Stimulated activated CD8-positive, alpha-beta memory T cell treated with anti-CD3 and anti-CD28 coated beads, Interleukin-12 subunit alpha, Interleukin-12 subunit beta, amount 100 ng/mL, for 4 hours (primary cell): ENCODE results near the gene HERC4.
"Not testable (repeated sequence)": the region's sequence is repeated elsewhere in the genome, so short reads cannot be mapped to it uniquely, and the experiment has no call there.

Experiments used
- DNase-seq: peaks from one replicate; pipeline ENCODE4 v3.0.0-alpha.2; 2020; ENCODE audit warnings: low read depth

The HERC4 gene

DNA sequence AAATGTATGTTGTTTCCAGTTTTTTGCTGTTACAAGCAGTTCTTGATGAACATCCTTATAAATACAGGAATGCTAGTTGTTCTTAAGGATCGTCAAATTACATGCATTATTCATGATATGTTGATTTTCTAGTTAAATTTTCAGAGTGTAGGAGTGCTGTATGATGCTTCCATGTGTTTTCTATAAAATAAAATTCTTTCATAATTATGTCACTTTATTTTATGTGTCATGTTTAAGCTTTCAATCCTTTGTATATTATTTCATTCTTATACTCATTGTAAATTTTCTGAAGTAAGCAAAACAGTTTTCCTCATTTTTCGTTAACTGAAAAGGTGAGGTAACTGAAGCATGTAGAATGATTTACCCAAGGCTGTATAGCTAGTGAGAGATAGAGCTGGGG is 17.4 kb upstream of the HERC4 start:
- DNase-seq = no peak

DNA sequence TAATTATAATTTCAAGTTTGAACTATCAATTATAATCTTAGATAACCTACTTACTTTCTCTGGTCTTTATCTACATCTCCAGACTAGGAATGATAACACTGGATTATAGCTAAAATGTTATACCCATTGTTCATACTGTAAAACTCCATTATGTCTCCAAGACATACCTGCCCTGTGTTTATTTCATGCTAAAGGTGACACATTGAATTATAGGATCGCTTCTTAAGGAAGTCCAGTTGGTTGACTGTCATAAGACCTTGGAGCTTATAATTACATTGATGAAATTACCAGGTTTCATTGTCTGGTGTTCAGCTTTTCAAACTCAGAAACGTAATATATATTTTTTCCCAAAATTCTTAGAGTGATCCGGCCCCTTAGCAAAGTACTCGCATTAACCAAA is 15.5 kb upstream of the HERC4 start:
- no peak for DNase-seq

DNA sequence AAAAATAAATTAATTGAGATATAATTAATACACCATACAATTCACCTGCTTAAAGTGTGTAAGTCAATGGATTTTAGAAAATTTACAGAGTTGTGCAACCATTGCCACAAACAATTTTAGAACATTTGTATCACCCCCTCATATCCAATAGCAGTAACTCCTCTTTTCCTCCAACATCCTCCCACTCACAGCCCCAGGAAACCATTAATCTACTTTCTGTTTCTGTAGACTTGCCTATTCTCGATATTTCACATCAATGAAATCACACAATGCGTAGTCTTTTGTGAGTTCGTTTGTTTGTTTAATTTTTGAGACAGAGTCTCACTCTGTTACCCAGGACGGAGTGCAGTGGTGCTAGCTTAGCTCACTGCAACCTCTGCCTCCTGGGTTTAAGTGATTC is 13.7 kb upstream of the HERC4 start:
- no peak for DNase-seq

DNA sequence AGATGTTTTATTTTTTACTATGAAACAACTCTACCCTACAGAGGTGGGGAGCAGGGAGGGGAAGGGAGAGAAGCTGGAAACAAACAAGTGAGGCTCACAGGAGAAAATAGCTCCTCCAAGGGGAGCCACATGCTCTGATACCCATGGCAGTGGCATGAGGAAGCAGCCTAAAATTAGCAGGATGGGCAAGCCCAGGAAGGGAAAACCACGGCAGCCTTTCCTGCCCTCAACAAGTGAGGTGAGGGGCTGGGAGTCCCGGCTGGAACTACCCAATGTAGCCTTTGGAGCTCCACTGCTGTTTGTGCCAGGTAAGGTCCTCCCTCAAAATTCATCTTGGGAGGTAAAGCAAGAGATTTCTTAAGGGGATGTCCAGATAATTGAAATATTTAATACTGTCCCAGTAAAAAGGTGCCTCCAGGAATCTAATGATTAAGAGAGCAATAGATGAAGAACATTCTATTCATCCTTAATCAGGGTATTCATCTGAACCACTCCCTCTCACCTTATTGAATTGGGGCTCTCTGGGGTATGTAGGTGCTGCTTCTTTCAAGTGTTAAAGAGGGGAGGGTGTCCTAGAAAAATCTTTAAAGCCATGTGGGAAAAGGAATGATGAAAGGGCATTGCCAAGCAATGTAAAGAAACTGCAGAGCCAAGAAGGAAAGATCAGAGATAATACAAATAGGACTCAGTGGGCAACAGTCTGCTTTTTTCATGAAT is 12.8 kb upstream of the HERC4 start:
- no peak for DNase-seq

DNA sequence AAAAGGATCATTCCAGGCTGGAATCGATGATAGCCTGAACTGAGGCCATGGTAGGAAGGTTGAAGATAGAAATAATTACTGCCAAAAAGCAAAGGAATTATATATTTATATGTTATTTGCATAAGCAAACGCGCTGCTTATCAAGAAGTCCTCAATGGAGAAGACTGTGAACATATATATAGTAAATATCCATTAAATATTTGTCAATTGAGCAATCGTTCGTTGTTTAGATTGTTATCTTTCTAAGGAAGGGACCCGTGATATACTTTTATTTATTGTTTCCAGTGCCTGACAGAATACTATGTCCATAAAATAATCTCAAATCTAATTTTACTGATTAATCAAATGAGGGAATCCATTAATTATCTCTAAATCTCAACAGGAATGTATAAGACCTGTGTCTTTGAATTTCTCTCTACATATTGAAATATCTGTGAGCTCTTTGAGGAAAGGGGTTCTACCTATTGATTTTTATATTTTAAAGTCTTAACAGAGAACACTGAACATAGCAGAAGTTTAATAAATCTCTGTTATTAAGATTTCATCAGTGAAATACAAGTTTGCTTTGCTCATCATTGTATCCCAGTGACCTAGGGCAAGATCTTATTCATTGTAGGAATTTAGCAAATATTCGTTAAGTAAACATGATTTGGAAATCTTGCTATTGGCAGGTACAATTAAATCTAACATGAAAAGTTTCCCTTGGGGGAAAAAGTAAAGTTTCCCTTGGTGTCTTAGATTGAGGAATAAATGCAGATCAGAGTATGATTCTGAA is 12.0 kb upstream of the HERC4 start:
- no peak for DNase-seq

DNA sequence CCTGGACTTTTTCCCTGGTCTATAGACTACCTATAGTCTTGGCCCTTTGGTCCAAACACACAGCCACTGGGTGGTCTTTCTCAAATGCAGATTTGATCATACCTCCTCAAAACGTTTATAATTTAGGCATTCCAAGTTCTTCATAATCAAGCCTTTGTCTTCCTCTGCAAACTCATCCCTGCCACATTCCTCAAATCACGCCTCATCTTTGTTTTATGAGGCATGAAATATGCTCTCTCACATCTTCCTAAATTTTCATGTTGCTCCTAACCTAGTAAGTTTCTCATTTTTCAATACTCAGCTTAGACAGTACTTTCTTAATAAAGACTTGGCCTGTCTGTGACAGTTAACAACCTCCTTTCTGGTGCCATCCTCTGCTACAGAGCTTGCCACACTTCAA is 10.9 kb upstream of the HERC4 start:
- no peak for DNase-seq

DNA sequence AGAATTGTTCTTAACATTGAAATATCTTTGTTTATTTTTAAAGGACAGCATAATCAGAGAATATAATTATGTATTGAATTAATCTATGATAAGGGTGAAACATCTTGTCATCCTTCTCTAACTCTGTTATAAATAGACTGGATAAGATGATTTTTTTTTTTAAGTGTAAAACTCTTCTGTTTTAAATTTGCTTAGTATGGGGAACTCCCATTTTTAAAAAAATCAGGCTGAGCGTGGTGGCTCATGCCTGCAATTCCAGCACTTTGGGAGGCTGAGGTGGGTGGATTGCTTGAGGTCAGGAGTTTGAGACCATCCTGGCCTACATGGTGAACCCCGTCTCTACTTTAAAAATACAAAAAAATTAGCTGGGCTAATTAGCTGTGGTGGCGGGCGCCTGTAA is 9.4 kb upstream of the HERC4 start:
- DNase-seq = no peak

DNA sequence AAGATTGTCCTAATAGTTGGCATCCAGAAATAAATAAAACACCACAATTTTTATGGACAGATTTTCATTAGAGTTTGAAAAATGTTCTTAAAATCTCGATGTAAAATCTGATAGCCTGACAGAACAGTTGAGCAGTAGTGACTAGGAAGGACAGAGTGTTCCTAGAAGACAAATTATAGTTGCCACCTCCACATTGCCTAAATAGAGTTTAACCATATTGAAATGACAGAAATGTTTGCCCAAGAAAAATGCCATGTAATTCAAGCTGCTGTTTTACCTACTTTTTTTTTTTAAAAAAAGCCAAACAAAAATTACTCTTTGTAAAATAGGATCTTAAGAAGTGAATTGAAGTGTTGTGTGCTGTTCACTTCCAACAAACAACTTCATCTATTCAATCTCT is 8.9 kb upstream of the HERC4 start:
- DNase-seq = no peak

DNA sequence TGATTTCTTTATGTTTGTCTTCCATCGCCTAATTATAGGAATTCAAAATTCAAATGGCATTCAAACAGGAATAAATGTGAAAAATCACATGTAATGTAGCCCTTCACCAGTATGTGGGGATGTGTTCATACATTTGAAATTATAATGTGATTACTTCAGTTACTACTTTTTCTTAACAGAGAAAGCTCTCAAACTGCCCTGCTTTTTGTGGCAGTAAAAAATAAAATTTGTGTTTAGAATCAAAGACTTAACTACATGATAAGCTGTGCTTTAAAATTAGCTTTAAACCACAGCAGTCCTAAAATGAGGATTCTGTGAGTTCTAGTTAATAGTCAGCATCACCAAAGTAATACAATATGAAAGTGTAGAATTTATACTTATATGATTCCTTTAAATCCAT is 7.8 kb upstream of the HERC4 start:
- no peak for DNase-seq

DNA sequence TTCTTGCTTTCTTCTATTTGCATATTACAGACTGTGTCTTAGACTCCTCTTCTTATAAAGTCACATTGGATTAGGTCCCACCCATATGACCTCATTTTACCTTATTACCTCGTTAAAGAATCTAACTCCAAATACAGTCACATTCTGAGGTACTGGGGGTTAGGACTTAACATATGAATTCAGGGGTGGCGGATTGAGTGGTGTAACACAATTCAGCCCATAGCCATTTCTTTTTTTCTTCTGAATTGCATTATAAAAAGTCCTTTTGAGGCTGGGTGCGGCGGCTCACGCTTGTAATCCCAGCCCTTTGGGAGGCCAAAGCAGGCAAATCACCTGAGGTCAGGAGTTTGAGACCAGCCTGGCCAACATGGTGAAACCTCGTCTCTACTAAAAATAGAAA is 6.8 kb upstream of the HERC4 start:
- DNase-seq = no peak

DNA sequence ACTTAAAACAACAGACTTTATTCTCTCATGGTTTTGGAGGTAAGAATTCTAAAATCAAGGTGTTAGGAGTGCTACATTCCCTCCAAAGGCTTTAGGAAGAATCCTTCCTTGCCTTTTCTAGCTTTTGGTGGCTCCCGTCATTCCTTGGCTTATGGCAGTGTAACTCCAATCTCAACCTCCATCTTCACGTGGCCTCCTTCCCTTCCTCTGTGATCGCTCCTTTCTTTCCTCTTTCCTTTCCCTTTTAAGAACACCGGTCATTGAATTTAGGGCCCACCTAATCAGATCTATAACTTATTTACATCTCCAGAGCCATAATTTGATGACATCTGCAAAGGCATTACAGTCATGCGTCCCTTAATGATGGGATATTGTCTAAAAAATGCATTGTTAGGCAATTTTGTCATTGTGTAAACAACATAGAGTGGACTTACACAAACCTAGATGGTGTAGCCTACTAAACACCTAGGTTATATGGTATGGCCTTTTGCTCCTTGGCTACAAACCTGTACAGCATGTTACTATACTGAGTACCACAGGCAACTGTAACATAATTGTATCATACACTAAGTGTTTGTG is 5.9 kb upstream of the HERC4 start:
- no peak for DNase-seq

DNA sequence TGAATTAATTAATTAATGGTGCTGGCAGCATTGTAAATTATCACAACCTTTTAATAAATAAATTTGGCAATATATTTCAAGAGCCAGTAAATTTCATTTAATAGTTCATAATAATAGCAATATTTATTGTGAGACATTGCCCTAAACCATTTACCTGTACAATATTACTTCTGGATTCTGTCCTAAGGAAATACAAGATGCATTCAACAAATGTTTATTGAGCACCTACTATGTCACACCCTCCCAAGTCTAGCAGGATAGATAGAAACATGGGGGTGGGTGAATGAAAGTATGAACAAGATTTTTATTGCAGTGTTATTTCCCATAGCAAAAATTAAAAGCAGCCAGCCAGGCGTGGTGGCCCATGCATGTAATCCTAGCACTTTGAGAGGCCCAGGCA is 4.4 kb upstream of the HERC4 start:
- no peak for DNase-seq

DNA sequence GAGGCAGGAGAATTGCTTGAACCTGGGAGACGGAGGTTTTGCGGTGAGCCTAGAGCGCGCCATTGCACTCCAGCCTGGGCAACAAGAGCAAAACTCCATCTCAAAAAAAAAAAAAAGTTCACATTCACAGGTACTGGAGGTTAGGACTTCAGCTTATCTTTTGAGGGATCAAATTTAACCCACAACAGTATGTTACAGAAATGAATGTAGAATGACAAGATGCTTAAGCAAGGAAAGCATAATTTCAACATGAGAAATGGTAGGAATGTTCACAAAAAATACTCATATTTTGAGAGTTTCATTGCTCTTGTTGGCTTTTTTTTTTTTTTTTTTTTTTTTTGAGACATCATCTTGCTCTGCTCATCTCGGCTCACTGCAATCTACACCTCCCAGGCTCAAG is 1.9 kb upstream of the HERC4 start:
- no peak for DNase-seq

DNA sequence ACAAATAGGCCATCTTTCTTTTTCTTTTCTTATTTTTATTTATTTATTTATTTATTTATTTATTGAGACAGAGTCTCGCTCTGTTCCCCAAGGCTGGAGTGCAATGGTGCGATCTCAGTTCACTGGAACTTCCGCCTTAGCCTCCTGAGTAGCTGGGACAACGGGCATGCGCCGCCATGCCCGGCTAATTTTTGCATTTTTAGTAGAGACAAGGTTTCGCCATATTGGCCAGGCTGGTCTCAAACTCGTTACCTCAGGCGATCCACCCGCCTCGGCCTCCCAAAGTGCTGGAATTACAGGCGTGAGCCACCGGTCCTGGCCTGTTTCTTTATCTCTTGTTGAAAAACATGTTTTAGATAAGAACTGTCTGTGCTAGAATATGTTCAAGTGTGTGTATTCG is 998 bp upstream of the HERC4 start:
- DNase-seq = not testable (repeated sequence)

DNA sequence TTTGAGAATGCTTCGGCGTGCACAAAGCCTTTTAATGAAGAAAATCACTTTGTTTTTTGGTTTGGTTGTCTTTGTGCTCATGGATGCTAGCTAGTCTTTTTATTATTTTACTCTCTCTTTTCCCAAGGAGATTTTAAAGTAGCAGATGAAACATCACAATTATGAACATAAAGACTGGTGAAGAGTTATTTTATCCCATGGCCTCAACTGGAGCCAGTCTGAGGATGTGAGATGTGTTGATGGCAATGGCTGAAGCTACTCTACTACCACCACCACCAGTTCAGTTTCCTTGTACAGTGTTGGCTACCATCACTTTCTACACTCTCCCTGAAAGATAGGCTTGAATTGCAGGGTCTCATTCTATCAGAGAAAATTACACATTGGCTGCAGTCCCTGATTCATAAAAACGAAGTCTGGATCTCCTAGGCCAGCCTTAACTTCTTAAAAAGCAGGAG is 494 bp upstream of the HERC4 start:
- no peak for DNase-seq

DNA sequence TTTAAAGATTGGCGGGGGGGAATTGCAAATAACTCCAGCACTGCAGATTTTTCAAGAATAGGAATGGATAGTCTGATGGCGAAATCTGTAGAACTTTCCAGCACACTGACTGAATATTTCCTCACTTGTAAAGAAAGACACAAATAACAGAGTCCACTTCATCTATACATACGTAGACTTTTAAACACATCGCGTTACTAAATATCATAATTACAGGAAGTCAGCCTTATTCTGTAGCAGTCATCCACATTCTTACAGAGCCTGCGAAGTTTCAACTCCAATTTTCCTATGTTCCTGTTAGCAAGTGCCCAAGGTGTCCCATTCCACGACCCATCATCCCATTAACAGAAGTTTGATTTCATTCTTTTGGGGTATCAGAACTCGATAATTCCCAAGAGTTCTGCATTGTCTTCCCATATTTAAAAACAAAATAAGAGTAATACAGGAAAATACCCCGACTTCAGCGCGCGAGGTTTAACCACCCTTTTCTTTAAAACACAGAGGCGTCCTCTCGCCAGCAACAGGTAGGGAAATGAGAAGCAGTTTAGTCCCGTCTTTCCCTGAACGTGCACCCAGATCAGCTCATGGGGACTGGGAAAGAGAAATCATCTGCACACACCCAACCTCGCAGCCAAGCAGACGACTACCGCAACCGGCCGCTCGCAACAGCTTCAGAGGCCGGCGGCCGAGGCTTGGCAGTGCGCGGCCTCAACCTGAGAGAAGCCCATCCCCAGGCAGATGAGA is 880 bp downstream of the HERC4 start:
- no peak for DNase-seq

DNA sequence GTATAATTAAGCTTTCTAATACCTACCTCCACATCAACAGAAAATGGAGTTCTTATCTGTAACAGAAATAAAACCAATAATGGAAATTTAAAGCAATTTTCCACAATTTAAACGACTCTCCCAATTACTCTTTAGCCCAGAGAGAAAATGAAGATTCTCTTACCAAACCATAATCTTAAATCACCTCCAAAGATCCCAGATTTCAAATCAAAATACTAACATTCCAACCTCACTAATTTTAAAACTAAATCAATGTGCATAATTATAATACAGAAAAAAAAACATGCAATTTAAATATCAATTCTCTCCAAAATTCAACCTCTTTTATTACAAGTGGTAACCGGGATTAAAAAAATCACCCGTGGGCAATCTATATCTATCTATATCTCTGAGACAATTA is 1.5 kb downstream of the HERC4 start:
- DNase-seq = no peak

DNA sequence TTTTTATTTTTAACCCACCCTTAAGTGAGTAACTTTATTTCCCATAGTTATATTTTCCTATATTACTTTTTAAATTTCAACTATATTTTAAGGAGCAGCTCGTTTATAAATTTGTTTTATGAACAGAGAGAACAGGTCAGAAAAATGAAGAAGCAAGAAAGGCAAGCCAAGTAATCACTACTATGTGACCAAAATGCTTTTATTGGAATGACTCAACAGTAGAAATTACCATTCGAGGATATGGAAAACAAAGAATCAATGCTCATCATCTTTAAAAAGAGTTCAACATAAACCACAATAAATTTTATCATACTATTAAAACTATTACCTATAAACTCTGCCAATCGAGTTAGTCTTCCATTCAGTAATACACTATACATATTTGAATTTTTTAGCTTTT is 7.6 kb downstream of the HERC4 start:
- DNase-seq = no peak

DNA sequence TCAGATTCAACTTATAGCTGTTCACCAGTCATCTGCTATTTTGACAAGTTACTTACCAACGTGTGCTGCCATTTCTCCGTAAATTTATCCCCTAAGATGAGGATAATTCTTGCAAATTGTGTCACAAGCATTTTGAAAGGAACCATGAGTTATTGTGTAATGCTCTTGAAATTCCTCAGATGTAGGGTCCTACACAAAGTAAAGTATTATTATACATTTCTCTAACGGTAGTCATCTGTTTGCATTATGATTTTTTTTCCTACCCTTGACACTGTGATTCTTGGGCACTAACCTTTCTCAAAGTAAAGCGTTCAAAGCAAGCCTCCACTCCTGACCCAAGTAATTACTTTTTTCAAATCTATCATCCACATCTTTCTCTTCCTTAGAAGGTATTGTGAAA is 8.1 kb downstream of the HERC4 start:
- DNase-seq = no peak

DNA sequence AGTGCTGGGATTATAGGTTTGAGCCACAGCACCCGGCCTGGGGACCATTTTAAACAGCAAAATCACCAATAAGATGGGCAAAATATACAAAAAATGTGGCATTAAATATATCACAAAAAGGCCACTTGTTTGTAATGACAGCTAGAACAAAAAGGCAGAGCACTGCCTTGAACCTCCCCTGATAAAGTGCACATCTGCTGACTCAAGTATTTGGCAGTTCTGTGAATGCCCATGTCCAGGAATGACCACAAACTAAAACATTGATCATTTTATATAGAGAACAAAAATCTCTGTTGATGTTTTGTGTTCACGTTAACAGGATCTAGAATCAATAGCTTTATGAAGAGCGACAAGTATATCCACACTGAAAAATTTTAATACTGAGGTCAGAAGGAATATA is 21.5 kb downstream of the HERC4 start:
- no peak for DNase-seq

DNA sequence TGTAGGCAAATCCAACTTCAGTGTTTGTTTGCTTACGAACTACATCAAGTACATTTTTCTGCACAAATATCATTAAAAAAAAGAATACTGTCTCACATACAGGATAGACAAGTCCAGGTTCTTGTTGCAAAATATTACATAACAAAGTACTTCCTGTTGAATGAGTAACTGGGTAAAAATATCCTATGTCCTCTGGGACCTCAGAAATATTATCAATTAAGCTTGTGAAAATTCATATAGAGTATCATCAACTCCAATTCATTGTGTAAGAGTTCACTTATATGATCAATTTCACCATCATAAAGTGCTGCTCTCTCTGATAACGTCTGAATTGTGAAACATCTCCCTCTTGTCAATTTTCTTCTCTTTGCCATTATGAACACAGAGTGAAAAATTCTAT is 22.6 kb downstream of the HERC4 start:
- DNase-seq = no peak

DNA sequence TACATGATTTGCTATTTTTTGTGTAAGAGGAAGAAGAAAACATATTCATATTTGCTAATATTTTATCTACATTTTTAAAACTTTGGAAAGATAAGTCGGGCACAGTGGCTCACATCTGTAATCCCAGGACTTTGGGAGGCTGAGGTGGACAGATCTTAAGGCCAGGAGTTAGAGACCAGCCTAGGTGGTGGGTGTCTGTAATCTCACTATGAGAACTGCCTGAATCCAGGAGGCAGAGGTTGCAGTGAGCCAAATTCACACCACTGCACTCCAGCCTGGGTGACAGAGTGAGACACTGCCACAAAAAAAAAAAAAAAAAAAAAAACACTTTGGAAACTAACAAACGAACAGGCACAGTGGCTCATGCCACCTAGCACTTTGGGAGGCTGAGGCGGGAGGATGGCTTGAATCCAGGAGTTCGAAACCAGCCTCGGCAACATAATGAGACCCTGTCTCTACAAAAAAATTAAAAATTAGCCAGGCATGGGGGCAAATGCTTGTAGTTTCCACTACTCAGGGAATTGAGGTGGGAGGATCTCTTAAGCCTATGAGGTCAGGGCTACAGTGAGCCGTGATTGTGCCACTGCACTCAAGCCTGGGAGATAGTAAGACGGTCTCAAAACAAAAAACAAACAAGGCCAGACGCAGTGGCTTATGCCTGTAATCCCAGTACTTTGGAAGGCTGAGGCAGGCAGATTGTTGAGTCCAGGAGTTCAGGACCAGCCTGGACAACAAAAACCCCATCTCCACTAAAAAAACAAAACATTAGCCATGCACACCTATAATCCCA is 25.6 kb downstream of the HERC4 start:
- no peak for DNase-seq
